HG02610 (cell line): ENCODE measurements around the gene ATM.

Source experiments
- ATAC-seq: cut with Tn5 transposase; IDR thresholded peaks from one replicate; pipeline ENCODE4 v1.9.1; 2021; ENCODE audit warnings: mild to moderate bottlenecking, moderate library complexity; ENCODE audit not compliant: unreplicated experiment

The ATM gene

GRCh38 chr11:108222574-108223347 lies at the start of gene ATM, which contains the start of gene NPAT:
ATM (plus strand) TSS chr11:108223067; CDS start chr11:108227625, 4,558 bp downstream.
NPAT (minus strand) TSS chr11:108222638; CDS start chr11:108222536, 102 bp downstream.
- ATAC-seq, result peak; percentile 80

GRCh38 chr11:108177570-108177969 lies 45.3 kb upstream of the ATM start:
- ATAC-seq, result no peak

- ATAC-seq, result no peak
Measured at GRCh38 chr11:108193725-108194124, 29.1 kb upstream of the ATM start.

- ATAC-seq, result no peak
Measured at GRCh38 chr11:108196901-108197300, 26.0 kb upstream of the ATM start.

- no peak for ATAC-seq
Measured at GRCh38 chr11:108197351-108197750, 25.5 kb upstream of the ATM start.

- no peak for ATAC-seq
Measured at GRCh38 chr11:108198833-108199232, 24.0 kb upstream of the ATM start.

GRCh38 chr11:108199446-108200321 lies 23.2 kb upstream of the ATM start:
- peak; percentile 91 for ATAC-seq

- ATAC-seq, result no peak
Measured at GRCh38 chr11:108203075-108203474, 19.8 kb upstream of the ATM start.

GRCh38 chr11:108204376-108204775 lies 18.5 kb upstream of the ATM start:
- no peak for ATAC-seq

- ATAC-seq, result no peak
Measured at GRCh38 chr11:108204929-108205499, 17.9 kb upstream of the ATM start.

GRCh38 chr11:108206171-108206570 lies 16.7 kb upstream of the ATM start:
- ATAC-seq, result no peak

GRCh38 chr11:108206969-108207682 lies 15.7 kb upstream of the ATM start:
- ATAC-seq, result no peak

- no peak for ATAC-seq
Measured at GRCh38 chr11:108207683-108208060, 15.2 kb upstream of the ATM start.

GRCh38 chr11:108210441-108210840 lies 12.4 kb upstream of the ATM start:
- ATAC-seq, result no peak

GRCh38 chr11:108213784-108214183 lies 9.1 kb upstream of the ATM start:
- ATAC-seq, result no peak

- no peak for ATAC-seq
Measured at GRCh38 chr11:108216988-108217387, 5.9 kb upstream of the ATM start.

GRCh38 chr11:108218455-108218854 lies 4.4 kb upstream of the ATM start:
- no peak for ATAC-seq

- no peak for ATAC-seq
Measured at GRCh38 chr11:108218912-108219783, 3.7 kb upstream of the ATM start.

GRCh38 chr11:108220721-108221336 lies 2.0 kb upstream of the ATM start:
- no peak for ATAC-seq

GRCh38 chr11:108221371-108221770 lies 1.5 kb upstream of the ATM start:
- no peak for ATAC-seq
